NCI-H446 (cell line): ENCODE results near the gene C3orf33.
"Not testable (repeated sequence)": the region's sequence is repeated elsewhere in the genome, so short reads cannot be mapped to it uniquely, and the experiment has no call there.

Source experiments
- DNase-seq, 2 experiments: peaks; one replicate each; lab custom pipeline; 2025; lab: John Stamatoyannopoulos, UW

C3orf33 gene, protein sequence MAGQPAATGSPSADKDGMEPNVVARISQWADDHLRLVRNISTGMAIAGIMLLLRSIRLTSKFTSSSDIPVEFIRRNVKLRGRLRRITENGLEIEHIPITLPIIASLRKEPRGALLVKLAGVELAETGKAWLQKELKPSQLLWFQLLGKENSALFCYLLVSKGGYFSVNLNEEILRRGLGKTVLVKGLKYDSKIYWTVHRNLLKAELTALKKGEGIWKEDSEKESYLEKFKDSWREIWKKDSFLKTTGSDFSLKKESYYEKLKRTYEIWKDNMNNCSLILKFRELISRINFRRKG

DNA sequence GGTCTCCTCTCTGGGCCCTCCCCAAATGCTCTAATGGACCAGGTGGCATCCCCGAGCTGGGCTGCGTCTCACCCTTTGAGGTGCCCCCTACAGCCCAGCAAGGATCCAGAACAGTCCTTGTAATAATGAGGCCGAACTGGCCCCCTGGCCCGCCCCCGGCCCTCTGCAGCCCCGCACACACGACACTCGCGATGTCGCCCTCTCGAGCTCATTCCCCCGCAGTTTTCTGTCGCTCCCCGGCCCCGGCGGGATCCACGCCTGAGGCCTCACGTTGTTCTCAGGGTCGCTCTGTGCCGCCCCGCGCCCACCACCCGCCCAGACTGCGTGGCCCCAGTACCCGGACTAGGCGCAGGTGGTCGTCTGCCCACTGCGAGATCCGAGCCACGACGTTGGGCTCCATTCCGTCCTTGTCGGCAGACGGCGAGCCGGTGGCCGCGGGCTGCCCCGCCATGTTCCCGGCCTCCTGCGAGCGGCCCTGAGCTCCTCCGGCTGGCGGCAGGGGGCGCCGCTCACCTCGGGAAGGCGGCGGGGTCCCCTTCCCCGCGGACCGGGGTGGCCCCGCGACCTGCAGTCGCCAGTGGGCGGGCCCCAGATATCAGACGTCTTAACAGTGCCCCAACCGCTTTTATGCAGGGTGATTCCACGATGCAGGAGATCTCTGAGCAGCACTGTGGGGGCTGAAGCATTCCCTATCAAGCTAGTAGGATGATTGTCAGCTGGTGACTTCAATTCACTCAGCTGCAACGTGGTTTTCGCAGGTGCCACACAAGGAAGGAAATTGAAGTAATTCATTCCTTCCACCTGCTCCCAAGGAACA lies at the start of gene C3orf33:
Gene C3orf33 (minus strand): TSS at position 477 of the 817 bp plus-strand sequence. CDS start 26 bp downstream, at position 451.
- peak; percentile 51 to 81 for DNase-seq

DNA sequence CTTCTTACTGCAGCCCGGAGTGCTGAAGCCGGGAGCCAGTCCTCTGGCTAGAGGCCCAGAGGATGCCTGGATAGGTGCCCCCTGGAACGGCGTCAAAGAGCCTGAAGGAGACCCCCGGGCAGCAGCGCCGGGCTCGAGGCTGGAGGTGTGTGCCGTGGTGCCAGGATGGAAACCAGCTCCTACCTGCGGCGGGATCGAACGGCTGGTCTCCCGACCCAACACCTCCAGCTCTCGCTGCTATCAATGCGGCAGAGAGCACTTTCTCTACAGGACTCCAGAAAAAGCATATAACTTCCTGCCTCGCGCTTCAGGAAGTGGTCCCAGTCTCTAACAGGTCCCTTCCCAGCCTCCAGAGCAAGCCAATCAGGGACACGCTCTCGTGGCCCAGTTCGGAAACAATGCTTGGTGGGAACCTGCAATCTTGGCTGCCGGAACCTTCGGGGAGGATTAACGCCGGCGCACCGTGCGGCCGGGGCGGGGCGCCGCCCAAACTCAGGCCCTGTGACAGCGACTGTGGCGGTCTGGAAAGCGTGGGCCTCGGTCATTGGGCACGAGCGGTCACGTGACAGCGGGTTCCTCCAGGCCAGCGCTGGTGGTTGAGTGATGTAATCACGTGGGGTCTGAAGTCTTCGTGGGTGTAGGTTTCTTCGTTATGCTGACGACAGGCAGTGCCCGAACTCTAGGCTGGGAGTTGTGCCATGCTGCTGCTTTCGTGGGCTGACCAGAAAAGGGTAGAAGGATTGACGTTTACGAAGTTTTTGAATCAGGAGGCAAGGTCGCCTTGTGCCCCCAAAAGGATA lies 48.3 kb upstream of the C3orf33 start, which contains the start of gene SLC33A1:
Gene SLC33A1 (minus strand): TSS at position 287 of the 800 bp plus-strand sequence. CDS start 430 bp downstream, outside the sequence.
- DNase-seq: peak; percentile 97 to 100

DNA sequence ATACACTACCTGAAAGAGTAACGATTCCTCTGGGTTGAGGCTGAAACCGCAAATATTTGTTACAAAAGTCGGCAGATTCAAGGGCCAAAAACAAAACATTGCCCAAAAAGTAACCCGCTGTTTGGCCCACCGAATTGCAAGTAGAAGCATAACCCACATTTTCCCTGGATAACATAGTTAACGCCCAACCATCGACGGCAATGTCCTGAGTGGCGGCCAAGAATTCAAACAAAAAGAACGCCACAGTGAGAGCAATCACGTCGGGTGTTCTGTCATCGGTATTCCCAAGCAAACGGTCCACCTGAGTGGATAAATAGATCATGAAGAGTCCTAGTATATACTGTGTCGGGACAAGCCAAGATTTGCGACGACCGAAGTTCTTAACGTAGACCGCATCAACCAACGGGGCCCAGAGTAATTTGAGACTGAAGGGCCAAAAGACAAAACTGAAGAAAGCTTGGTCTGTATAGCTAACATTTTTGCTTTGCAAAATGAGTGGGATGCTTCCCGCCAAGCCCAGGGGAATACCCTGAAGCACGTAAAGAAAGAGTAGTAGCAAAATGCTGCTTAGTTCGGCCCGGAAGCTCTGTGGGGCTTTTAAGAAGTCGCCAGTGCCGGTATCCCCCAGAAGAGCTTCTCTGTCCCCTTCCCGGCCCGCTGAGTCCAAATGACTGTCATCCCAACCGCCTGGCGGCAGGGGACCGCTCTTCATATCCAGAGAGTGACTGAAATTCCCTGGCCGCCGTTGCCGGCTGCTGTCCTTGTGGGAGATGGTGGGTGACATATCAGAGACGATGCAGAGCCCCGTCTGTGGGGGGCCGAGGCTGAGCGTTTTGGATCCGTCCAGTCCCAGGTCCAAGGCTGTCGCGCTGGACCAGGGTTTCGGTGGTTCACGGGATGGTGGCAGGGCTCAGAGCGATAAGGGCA lies 47.4 kb upstream of the C3orf33 start:
- no peak for DNase-seq

DNA sequence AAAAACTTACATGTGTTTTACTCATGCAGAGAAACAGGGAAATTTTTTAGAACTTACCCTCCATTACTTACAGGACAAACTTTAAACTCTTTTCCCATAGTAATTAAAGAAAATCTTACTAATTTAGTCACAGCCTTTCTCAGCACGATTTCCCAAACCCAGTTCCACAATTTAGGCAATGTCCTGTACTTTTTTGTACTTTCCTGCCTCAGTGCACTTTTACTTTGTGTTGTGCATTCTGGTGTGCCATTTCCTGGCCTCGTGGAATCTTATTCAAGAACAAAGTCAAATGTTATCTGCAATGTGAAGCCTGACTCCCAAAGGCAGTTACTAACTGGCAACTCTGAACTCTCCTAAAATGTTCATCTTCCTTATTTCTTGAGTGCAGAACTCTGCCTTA lies 46.3 kb upstream of the C3orf33 start:
- no peak for DNase-seq

DNA sequence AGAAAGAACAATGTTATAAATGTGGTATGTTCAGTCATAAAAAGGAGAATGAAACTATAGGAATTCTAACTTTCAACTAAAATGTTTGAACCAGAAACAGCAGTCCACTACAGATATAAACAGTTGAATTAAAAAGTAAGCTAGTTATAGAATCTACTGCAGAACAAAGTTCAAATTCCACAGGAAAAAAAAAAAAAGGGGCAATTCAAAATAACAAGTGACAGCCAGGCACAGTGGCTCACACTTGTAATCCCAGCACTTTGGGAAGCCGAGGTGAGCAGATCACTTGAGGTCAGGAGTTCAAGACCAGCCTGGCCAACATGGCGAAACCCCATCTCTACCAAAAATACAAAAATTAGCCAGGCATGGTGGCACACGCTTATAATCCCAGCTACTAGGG lies 43.3 kb upstream of the C3orf33 start:
- not testable (repeated sequence) for DNase-seq

DNA sequence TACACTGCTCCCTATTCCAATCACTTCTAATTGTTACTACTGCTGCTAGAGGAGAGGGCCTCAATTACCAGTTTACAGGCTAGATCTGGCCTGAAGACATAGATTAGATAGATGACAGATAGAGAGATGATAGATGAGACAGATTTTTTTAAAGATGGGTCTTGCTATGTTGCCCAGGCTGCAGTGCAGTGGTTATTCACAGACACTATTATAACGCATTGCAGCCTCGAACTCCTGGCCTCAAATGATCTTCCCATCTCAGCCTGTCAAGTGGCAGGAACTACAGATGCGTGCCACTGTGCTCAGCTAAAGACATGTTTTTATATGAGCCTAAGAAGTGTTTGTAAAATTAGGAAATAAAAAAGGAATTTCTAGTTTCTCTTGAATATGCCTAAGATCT lies 41.9 kb upstream of the C3orf33 start:
- DNase-seq: no peak

DNA sequence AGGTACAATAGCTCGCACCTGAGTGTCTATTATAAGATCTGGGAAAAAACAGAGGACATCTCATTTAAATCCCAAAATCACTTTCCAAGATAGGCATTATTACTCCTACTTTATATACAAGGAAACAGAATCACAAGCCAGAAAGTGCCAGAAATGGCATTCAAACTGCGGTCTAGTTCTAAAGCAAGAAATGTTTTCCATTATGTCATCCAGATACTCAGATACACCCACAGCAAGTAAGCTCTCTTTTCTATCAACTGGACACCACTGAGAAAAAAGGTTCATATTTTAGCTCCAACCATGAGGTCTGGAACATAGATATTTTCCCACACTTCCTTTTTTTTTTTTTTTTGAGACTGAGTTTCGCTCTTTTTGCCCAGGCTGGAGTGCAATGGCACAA lies 40.0 kb upstream of the C3orf33 start:
- no peak for DNase-seq

DNA sequence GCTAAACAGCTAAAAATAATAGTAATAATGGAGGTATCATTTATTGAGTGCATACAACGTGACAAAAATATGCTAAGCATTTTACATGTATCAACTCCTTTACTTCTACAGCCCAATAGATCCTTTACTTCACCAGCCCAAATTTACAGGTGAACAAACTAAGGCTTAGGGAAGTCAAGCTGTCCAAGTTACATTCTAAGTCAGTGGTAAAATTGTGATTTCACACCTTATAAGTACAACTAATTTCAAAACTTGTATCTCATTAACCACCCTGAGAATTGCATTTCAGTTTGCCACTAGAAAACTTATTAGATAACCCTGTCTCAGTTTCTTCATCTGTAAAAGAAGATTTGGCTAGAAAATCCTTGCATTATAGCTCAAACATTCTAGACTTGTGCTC lies 37.5 kb upstream of the C3orf33 start:
- DNase-seq: no peak

DNA sequence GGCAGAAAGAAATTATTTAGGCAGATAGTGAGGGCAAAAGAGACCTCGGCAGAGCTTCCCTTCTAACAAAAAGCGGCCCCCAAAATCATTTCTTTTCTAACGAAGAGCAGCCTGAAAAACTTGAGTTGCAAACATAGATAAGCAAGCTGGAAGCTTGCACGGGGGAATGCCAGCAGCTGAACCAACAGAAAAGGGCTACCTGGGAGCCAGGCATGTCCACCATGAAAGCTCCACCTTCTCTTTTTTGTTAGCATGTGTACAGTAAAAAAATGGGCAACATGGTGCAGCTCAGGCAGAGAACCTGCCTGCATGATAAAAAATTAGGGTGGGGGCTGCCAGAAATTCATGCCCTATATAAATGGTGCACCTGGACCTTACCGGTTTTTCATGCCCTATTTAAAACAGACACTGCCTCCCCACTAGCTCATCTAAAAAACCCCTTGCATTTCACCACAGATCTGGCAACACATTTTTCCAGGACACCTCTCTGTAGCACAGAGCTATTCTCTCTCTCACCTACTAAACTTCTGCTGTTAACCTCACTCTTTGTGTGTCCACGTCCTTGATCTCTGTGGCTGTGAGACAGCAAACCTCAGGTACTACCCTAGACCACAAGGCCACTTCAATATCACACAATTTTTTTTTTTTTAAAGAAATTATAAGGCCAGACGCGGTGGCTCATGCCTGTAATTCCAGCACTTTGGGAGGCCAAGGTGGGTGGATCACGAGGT lies 29.4 kb upstream of the C3orf33 start:
- DNase-seq: no peak

DNA sequence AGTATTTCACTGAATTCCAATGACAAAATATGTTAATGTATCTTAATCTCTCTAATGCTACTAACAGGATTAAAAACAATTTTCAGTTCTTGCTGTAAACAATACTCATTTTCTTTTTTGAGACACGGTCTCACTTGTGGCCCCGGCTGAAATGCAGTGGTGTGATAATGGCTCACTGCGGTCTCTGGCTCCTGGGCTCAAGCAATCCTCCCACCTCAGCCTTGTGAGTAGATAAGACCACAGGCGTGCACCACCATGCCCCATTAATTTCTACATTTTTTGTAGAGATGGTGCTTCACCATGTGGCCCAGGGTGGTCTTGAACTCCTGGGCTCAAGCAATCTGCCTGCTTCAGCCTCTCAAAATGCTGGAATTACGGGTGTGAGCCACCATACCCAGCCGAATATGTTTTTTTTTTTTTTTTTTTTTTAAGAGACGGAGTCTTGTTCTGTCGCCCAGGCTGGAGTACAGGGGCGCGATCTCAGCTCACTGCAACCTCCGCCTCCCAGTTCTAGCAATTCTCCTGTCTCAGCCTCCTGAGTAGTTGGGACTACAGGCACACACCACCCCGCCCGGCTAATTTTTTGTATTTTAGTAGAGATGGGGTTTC lies 22.5 kb upstream of the C3orf33 start:
- not testable (repeated sequence) for DNase-seq

DNA sequence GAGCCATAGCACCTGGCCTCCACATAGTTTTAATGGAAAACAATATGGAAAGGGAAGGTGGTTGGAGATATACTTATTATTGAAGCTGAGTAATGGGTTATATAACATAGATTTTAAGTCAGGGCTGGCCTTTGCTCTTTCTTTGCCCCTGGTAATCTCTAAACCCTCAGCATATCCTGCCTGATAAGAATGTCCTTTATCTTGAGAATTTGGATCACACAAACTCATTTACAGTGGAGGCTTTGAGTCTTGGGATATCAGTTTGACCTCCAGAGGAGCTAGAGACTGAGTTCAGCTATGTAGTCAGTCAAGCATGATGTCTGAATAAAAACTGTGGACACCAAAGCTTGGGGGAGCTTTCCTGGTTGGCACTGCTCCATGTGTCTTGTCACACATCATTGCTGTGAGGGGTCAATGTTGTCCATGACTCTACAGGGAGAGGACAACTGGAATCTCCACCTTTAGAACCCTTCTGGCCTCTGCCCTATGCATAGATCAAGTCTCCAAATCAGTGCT lies 9.0 kb upstream of the C3orf33 start:
- DNase-seq: no peak

DNA sequence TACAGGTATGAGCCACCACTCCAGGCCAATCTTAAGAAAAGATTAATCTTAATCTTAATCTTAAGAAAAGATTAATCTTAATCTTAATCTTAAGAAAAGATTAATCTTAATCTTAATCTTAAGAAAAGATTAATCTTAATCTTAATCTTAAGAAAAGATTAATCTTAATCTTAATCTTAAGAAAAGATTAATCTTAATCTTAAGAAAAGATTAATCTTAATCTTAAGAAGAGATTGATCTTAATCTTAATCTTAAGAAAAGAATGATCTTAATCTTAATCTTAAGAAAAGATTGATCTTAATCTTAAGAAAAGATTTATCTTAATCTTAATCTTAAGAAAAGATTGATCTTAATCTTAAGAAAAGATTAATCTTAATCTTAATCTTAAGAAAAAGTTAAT lies 7.1 kb upstream of the C3orf33 start:
- DNase-seq: not testable (repeated sequence)

DNA sequence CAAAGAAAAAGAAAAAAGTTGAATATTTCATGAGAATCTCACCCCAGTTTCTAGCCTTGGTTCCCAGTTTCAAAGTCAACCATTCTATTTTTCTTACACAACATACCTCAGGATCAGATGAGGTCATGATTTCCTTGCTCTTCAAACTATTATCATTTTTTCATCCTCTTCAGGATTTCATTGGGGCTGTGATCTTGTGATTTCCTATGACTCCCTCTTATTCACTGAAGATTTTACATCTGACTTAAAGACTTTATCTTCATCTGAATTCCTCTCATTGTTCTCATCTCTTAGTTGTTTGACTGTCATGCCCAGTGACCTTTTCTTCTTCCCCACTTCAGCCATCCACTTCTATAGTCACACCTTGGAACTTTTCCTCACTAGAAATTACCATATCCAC lies 3.1 kb upstream of the C3orf33 start:
- no peak for DNase-seq

DNA sequence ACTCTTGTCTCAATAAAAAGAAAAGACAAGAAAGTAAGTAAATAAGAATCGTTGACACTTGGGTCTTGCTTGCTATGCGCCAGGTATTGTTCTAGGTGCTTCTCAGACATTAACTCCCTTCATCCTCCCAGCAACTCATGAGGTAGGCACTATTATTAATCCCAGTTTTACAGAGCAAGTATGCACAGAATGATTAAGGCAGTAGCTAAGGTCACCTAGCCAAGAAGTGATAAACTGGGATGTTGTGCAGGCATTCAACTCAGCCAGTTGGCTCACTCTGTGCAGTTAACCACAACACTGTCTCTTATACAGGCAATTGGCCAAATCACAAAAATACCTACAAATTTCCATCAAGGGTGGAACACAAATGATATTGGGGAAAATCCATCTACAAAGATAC lies 1.7 kb upstream of the C3orf33 start:
- DNase-seq: no peak

DNA sequence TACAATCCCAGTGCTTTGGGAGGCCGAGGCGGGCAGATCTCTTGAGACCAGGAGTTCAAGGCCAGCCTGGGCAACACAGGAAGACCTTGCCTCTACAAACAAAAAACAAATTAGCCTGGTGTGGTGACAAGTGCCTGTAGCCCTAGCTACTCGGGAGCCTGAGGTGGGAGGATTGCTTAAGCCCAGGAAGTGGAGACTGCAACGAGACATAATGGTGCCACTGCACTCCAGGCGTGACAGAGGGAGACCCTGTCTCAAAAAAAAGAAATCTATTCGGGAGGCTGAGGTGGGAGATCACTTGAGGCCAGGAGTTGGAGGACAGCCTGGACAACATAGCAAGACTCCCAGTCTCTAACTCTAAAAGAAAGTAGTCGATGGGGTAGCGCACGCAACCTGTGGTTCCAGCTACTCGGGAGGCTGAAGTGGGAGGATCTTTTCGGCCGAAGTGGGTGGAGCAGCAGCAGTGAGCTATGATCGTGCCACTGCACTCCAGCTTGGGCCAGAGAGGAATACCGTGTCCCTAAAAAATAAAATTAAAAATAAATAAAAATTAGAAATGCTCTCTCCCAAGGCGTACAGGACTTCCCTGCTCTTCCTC lies 775 bp downstream of the C3orf33 start:
- peak; percentile 16 to 49 for DNase-seq

DNA sequence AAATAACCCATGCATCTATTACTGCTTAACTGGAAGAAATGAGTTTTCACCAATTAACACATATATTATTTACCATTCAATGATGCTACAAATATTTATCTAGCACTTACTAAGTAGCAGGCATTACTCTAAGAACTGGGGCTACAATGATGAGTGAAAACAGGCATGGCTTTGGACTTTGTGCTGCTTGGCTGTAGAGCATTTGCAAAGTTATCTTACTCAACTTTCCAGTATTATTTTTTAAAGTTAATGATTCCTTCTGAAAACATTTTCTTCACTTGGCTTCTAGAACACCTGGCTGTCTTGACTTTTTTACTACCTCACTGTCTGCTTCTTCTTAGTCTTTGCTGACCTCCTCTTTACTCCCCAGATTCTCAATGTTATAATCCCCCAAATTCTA lies 1.8 kb downstream of the C3orf33 start:
- DNase-seq: no peak

DNA sequence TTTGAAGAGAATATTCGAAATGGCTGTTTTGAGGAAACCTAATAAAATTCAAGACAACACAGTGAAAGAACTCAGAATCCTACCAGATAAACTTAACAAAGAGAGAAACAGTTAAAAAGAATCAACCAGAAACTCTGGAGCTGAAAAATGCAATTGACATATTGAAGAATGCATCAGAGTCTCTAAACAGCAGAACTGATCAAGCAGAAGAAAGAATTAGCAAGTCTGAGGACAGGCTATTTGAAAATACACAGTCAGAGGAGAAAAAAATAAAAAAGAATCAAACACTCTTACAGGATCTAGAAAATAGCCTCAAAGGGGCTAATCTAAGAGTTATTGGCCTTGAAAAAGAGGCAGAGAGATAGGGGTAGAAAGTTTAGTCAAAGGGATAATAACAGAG lies 13.5 kb downstream of the C3orf33 start:
- DNase-seq: no peak

DNA sequence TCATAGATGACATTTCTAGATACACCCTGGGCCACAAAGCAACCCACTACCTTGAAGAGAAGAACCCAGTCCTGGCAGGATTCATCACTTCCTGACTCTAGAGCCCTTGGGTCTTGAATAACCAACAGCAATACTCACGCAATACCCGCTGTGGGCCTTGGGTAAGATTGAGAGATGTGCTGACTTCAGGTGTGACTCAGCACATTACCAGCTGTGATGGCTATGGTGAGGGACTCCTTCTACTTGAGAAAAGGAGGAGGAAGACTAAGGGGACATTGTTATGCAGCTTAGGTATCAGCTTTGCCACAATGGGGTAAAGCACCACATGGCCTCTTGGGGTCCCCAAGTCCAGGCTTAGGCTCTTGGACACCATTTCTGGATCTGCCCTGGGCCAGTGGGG lies 14.9 kb downstream of the C3orf33 start:
- DNase-seq: no peak

DNA sequence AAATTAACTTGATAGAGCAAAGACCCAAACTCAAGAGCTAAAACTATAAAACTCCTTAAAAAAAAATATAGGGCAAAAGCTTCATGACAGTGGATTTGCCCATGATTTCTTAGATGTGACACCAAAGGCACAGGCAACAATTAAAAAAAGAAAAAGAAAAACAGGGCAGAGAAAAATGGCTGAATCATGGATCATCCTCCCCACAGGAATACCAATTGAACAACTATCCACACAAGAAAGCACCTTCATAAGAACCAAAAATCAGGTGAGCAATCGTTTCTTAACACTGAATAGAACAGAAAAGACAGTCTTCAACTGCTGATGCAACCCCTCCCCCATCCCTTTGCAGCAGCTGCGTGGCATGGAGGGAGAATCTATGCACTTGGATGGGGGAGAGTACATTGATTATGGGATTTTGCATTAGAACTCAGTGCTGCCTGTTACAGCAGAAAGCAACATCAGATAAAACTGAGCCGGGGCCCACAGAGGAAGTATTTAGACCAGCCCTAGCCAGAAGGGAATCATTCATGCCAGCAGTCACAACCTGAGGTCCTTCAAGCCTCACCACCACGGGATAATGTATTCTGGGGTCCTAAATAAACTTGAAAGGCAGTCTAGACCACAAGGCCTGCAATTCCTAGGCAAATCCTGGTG lies 15.7 kb downstream of the C3orf33 start:
- no peak for DNase-seq
